ENCODE measurements around the gene PRDM15.

DNA sequence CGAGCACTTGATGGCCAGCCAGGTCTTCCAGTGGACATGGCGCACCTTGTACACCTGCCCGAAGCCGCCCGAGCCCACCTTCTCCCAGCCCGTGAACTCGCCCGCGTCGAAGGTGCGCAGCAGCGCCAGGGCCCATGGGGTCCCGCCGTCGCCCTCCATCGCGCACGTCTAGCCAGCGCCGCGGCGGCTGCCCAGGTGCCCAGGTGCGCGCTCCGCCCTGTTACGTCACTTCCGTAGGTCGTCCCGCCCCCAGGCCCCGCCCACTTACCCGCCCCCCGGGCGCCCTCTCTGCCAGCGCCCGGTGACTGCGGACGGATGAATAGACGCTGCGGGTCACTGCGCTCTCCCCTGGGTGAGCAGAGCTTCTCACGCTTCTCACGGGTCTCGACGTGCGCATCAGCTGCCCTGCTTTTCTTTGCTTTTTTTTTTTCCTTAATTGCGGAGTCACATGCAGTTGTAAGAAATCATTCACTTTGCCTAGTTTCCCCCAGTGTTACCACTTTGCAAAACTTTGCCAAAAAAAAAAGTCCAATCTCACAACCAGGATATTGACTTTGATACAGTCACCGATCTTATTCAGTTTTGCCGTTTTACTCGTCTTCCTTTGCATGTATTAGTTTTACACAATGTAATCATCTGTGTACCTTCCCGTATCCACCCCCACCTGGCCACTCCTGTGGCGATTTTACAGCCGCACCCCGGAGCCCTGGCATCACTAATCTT lies 112.1 kb downstream of the PRDM15 start, which contains the start of gene RIPK4:
- TF ChIP-seq POLR2A (IDR thresholded peaks at IDR 0.05; ENCODE audit: low read depth, low read length) (no peak), TAF1 (IDR thresholded peaks at IDR 0.05; ENCODE audit: low read depth, low read length) (no peak)

Data from GM12891 (cell line).